Activated CD8-positive, alpha-beta memory T cell treated with anti-CD3 and anti-CD28 coated beads, Interleukin-2, amount 50 U/mL, for 24 hours (primary cell): Measurements from ENCODE around the gene IL17REL.

Experiments
- DNase-seq: peaks from one replicate; pipeline ENCODE4 v3.0.0-alpha.2; 2020; ENCODE audit errors: extremely low read depth

IL17REL gene

GRCh38 chr22:50002791-50003190, 9.8 kb downstream of the IL17REL start:
- DNase-seq = no peak

- DNase-seq = no peak
These were observed 11.0 kb downstream of the IL17REL start for GRCh38 chr22:50001388-50002231.

- DNase-seq = no peak
These were observed 11.8 kb downstream of the IL17REL start for GRCh38 chr22:50000587-50001387.

GRCh38 chr22:49999946-50000586, 12.5 kb downstream of the IL17REL start:
- no peak for DNase-seq

GRCh38 chr22:49999063-49999945, 13.3 kb downstream of the IL17REL start:
- no peak for DNase-seq

- no peak for DNase-seq
These were observed 13.9 kb downstream of the IL17REL start for GRCh38 chr22:49998718-49999062.

- DNase-seq = no peak
These were observed 14.4 kb downstream of the IL17REL start for GRCh38 chr22:49997932-49998717.

GRCh38 chr22:49997251-49997599, 15.3 kb downstream of the IL17REL start:
- no peak for DNase-seq

- DNase-seq = no peak
These were observed 15.9 kb downstream of the IL17REL start for GRCh38 chr22:49996518-49997250.

- no peak for DNase-seq
These were observed 16.4 kb downstream of the IL17REL start for GRCh38 chr22:49996119-49996517.

GRCh38 chr22:49995361-49996118, 17.0 kb downstream of the IL17REL start:
- DNase-seq = no peak

GRCh38 chr22:49995041-49995360, 17.6 kb downstream of the IL17REL start:
- no peak for DNase-seq

- no peak for DNase-seq
These were observed 18.1 kb downstream of the IL17REL start for GRCh38 chr22:49994361-49995040.

GRCh38 chr22:49993649-49994360, 18.8 kb downstream of the IL17REL start:
- no peak for DNase-seq

- DNase-seq = no peak
These were observed 19.5 kb downstream of the IL17REL start for GRCh38 chr22:49992921-49993648.

GRCh38 chr22:49991907-49992533, 20.5 kb downstream of the IL17REL start:
- DNase-seq = no peak

- no peak for DNase-seq
These were observed 21.4 kb downstream of the IL17REL start for GRCh38 chr22:49991167-49991566.
